ENCODE measurements around the gene CEMIP. TPM values are rescaled to one million over a fixed set of nuclear protein-coding genes. Genes with fewer than 3 reads are reported as not detected.

The CEMIP gene
- total RNA-seq, 2 donors from 2014 or later = 2.2 TPM; not detected in 1

DNA sequence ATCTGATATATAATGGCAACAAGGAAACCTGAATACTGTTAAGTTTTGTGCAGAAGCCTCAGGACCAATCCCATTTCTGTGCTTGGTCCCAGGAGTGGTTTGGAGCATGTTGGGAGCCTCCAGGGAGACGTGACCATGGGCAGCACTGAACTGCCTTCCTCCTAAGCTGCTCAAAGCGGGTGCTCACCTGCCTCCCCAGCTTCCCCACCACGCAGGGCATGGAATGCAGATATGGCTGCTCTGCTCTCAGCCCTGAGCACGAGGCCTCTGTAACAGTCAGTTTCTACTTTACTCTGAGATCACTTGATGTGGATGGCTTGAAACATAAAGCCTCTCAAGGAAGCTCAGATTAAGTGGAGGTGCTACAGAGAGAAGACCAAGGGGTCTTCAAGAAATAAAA lies 161.2 kb downstream of the CEMIP start:
- WGBS, 2 experiments (ENCODE audit: insufficient coverage in 1 of 2, insufficient read length in 1 of 2) = 92 to 100% methylated on average over 3 to 4 of the region's 4 CpGs
- Mint-ChIP-seq H3K9me3 (no peaks in the 10 kb centered on the region), H3K36me3 (ENCODE audit: low read depth) (peaks cover 16% of the 10 kb centered on the region), H3K4me3 (no peak overlapping the region), H3K4me1 (no peaks in the 10 kb centered on the region), H3K27me3 (ENCODE audit: insufficient read depth) (no peaks in the 10 kb centered on the region), H3K27ac (no peak overlapping the region)
- Histone ChIP-seq H3K36me3 (ENCODE audit: control insufficient read depth, insufficient read depth, low read length) (peaks cover 18% of the 10 kb centered on the region), H3K9me3 (ENCODE audit: control insufficient read depth, low read length) (no peaks in the 10 kb centered on the region), H3K4me3 (ENCODE audit: low read length) (no peak overlapping the region), H3K27me3 (ENCODE audit: control insufficient read depth, insufficient read depth, low read length, poor library complexity, severe bottlenecking) (no peaks in the 10 kb centered on the region), H3K9ac (ENCODE audit: extremely low read depth, low read length, poor library complexity, severe bottlenecking) (no peak overlapping the region), H3K4me1 (ENCODE audit: control insufficient read depth, insufficient read depth, low read length) (no peaks in the 10 kb centered on the region), H3K27ac (ENCODE audit: low read depth, low read length) (no peak overlapping the region)
- TF ChIP-seq, protein P1, sequence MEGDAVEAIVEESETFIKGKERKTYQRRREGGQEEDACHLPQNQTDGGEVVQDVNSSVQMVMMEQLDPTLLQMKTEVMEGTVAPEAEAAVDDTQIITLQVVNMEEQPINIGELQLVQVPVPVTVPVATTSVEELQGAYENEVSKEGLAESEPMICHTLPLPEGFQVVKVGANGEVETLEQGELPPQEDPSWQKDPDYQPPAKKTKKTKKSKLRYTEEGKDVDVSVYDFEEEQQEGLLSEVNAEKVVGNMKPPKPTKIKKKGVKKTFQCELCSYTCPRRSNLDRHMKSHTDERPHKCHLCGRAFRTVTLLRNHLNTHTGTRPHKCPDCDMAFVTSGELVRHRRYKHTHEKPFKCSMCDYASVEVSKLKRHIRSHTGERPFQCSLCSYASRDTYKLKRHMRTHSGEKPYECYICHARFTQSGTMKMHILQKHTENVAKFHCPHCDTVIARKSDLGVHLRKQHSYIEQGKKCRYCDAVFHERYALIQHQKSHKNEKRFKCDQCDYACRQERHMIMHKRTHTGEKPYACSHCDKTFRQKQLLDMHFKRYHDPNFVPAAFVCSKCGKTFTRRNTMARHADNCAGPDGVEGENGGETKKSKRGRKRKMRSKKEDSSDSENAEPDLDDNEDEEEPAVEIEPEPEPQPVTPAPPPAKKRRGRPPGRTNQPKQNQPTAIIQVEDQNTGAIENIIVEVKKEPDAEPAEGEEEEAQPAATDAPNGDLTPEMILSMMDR (conservative IDR thresholded peaks at IDR 0.05) = no peak
- DNase-seq = no peak

DNA sequence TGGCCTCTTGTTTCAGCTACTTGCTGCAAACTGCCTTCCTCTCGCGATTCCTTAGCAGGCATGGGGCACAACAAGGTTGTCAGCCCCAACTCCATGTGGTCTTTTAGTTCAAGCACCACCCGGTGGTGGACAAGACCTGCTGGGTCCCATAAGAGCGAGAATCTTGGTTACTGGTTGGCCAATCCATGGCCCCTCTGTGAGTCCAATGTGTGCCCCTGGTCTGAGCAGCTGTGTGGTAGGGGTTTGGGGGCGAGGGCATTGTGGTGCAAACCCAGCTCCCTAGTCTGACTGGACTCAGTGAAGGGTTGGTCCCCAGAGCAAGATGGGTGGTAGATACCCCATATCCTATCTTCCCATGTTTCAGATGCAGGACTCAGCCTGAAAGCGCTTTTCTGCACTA lies 161.7 kb downstream of the CEMIP start:
- Mint-ChIP-seq H3K4me1 (no peaks in the 10 kb centered on the region), H3K9me3 (no peaks in the 10 kb centered on the region), H3K36me3 (ENCODE audit: low read depth) (peaks cover 16% of the 10 kb centered on the region), H3K27me3 (ENCODE audit: insufficient read depth) (no peaks in the 10 kb centered on the region), H3K4me3 (no peak overlapping the region), H3K27ac (no peak overlapping the region)
- Histone ChIP-seq H3K36me3 (ENCODE audit: control insufficient read depth, insufficient read depth, low read length) (peaks cover 18% of the 10 kb centered on the region), H3K27me3 (ENCODE audit: control insufficient read depth, insufficient read depth, low read length, poor library complexity, severe bottlenecking) (no peaks in the 10 kb centered on the region), H3K9me3 (ENCODE audit: control insufficient read depth, low read length) (no peaks in the 10 kb centered on the region), H3K9ac (ENCODE audit: extremely low read depth, low read length, poor library complexity, severe bottlenecking) (no peak overlapping the region), H3K27ac (ENCODE audit: low read depth, low read length) (no peak overlapping the region), H3K4me1 (ENCODE audit: control insufficient read depth, insufficient read depth, low read length) (no peaks in the 10 kb centered on the region), H3K4me3 (ENCODE audit: low read length) (no peak overlapping the region)
- WGBS, 2 experiments (ENCODE audit: insufficient coverage in 1 of 2, insufficient read length in 1 of 2) = 98 to 100% methylated on average over 5 to 6 of the region's 6 CpGs
- TF ChIP-seq, protein P1 (conservative IDR thresholded peaks at IDR 0.05) = no peak
- DNase-seq = no peak

DNA sequence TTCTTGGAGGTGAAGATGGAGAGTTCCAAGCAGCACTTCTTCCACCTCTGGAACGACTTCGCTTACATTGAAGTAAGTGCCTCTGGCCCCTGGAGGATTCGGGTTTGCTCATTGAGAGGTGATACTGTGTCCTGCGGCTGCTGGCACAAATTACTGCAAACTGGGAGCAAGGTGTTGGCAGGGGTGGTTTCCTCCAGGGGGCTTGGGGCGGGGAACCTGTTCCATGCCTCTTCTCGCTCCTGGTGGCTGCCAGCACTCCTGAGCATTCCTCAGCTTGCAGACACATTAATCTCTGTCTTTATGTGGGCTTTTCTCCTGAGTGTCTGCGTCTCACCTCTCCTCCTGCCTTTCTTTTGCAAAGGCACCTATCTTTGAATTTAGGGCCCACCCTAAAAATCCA lies 163.1 kb downstream of the CEMIP start:
- no peak overlapping the region for H3K4me3 Mint-ChIP-seq
- TF ChIP-seq, protein P1 (conservative IDR thresholded peaks at IDR 0.05) = no peak
- Histone ChIP-seq H3K27ac (ENCODE audit: low read depth, low read length) (no peak overlapping the region), H3K36me3 (ENCODE audit: control insufficient read depth, insufficient read depth, low read length) (peaks cover 28% of the 10 kb centered on the region), H3K4me3 (ENCODE audit: low read length) (no peak overlapping the region), H3K9ac (ENCODE audit: extremely low read depth, low read length, poor library complexity, severe bottlenecking) (no peak overlapping the region), H3K4me1 (ENCODE audit: control insufficient read depth, insufficient read depth, low read length) (no peaks in the 10 kb centered on the region), H3K27me3 (ENCODE audit: control insufficient read depth, insufficient read depth, low read length, poor library complexity, severe bottlenecking) (no peaks in the 10 kb centered on the region), H3K9me3 (ENCODE audit: control insufficient read depth, low read length) (no peaks in the 10 kb centered on the region)
- H3K9me3 Mint-ChIP-seq = no peaks in the 10 kb centered on the region
- no peaks in the 10 kb centered on the region for H3K4me1 Mint-ChIP-seq
- no peak overlapping the region for H3K27ac Mint-ChIP-seq
- WGBS, 2 experiments (ENCODE audit: insufficient coverage in 1 of 2, insufficient read length in 1 of 2) = 93 to 97% methylated on average over 4 to 6 of the region's 7 CpGs
- no peak for DNase-seq
- H3K27me3 Mint-ChIP-seq (ENCODE audit: insufficient read depth) = no peaks in the 10 kb centered on the region
- H3K36me3 Mint-ChIP-seq (ENCODE audit: low read depth) = peaks cover 22% of the 10 kb centered on the region
